COR-L47 (cell line): Measurements from ENCODE around the gene PRR27.

Source experiments
- DNase-seq: peaks from one replicate; lab custom pipeline; 2025; lab: John Stamatoyannopoulos, UW

Gene PRR27

DNA sequence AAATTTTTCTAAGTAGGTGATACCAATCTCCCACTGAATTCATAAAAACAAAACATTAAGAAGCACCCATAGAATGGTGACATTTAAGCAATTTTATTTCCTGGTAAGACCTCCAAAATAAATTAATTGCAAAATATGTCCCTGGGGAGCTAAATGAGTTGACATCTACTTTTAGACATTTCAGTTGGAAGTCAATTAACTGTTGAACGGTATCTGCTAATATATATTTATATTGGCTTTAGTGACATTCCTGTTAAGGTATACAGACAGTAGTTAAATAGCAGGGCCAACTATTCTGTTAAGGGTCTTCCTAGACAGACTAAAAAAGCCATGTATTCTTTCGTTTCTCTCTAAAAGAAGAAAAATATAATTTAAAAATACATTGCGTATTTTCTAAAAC is at the start of gene PRR27:
TSS of gene PRR27 (plus strand) at position 301 of the 400 bp plus-strand sequence. CDS start 139 bp downstream, outside the sequence.
- no peak for DNase-seq

DNA sequence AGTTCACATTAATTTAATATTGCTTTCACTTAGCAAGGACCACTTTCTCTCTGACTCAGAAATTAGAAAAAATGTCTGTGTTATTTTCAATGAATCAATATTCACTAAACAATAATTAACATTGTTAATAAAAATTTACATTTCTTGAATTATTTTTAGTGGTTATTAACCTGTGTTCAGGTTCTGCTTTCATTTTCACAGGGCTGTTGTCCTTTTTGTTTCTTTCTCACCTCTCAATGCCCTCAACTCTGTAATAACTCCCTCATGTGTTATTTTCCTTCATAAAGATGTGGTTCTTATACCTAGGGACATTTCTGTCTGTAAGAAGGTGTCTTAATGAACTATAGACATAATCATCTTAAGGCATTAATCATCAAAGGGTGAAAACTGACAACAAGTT is 43.1 kb upstream of the PRR27 start:
- no peak for DNase-seq

DNA sequence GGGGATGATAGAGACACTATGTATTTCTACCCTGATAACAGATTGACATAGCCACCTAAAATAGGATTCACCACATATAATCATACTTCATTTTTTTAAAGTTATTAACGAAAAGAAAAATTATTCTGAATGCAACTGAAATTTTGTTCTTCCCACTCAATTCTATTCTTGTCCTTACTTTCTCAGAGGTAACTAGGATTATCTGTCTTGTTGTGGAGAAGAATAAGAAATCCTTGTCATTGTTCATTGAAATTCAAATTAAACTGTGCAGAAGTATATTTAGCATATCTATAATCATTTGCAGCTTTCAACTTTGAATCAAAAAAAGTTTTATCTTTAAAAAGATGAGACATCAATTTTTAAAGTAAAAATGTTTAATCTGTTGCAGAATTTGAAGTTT is 40.4 kb upstream of the PRR27 start:
- no peak for DNase-seq

DNA sequence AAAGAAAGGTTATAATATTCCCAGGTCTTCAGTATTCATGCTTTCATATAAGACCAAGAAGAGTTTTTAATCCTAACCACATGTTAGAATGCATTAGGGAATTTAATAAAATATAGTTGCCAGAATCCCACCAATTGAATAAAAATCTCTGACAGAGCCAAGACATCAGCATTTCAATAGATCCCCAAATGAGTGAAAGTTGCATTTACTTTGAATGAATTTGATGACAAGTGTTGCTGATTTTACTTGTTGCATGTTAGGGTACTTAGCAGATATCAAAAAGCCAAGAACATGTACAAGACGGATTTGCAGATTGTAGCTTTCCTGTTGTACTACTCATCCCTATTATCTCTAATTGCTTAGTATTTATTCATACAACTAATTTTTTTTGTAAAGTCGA is 39.9 kb upstream of the PRR27 start:
- DNase-seq, result no peak

DNA sequence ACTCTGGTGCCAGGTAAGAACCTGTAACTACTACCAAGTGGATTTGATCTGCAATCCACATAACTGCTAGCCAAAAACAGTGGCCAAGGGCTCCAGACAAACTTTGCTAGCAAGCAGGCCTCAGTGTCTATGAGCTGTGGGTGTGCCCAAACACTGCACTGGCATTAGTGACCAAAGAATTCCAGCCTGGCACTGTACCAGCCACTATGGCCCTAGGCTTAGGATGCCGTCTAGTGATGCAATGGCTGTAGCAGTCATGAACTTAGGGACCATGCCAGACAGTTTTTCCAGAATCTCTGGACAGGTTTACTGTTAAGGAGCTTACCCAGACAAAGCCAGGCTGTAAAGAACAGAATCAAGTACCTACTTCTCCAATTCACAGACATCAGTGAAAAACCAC is 33.7 kb upstream of the PRR27 start:
- no peak for DNase-seq

DNA sequence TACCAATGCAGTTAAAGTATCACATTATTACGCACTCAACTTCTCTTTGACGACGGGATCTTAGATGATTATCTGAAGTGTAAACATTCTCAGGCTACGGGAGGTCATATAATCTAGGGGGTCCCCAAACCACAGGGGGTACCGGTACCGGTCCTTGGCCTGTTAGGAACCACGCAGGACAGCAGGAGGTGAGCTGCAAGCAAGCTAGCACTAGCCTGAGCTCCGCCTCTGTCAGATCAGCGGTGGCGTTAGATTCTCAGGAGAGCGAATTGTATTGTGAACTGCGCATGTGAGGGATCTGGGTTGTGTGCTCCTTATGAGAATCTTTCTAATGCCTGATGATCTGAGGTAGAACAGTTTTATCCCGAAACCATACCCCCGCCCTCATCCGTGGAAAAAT is 20.6 kb upstream of the PRR27 start:
- no peak for DNase-seq

DNA sequence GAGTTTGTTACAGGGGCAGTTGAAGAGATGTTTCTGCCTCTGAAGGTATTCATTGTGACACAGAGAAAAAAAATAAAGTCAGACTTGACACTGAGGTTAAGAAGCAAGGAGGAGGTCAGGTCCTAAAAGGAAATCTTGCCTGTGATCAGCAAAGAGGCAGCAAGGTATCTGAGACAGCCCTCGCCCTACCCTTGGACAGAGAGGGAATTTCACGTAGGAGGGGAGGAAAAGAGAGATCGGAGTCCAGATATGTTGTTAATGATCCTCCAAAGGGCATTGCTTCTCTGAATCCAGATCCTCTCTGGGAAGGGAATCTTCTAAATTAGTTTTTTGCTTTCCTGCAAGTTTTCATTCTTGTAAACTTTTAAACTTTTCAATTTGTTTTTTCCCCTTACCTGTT is 15.3 kb upstream of the PRR27 start:
- DNase-seq, result no peak

DNA sequence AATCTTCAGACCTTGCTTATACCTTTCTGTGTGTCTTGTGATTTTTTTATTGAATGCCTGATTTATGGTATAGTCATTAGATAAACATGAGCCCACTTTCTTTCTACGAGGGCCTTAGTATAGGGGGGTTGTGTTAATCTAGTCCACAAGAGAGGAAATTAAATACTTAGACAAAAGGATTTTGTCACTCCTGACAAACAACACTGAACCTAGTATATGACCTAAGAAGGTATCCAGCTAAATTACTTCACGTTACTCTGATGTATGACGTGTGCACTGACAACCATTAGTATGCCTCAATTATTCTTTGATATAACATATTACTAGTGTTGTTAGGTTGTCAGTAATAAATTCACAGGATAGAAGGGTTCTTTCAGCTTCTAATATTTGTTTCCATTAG is 2.8 kb upstream of the PRR27 start:
- no peak for DNase-seq

DNA sequence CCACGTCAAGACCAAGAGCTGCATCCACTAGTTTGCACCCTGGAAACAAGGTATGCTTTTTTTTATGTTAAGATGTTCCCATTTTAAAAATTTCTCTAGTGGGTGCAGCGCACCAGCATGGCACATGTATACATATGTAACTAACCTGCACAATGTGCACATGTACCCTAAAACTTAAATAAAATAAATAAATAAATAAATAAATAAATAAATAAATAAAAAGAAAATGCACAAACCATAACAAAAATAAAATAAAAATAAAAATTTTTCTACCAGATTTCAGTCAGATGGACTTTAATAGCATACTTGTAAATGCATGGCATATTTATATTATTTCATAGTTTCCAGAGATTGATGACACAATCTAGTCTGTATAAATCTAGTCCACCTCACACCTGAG is 1.9 kb upstream of the PRR27 start:
- DNase-seq, result no peak

DNA sequence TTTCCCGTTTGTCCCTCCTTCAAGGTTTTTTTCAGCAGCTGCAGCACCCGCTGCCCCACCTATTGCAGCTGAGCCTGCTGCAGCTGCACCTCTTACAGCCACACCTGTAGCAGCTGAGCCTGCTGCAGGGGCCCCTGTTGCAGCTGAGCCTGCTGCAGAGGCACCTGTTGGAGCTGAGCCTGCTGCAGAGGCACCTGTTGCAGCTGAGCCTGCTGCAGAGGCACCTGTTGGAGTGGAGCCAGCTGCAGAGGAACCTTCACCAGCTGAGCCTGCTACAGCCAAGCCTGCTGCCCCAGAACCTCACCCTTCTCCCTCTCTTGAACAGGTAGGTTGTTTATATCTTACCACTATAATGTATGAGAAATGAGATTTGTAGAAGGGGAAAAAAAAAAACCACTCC is 4.5 kb downstream of the PRR27 start:
- peak; percentile 17 for DNase-seq

DNA sequence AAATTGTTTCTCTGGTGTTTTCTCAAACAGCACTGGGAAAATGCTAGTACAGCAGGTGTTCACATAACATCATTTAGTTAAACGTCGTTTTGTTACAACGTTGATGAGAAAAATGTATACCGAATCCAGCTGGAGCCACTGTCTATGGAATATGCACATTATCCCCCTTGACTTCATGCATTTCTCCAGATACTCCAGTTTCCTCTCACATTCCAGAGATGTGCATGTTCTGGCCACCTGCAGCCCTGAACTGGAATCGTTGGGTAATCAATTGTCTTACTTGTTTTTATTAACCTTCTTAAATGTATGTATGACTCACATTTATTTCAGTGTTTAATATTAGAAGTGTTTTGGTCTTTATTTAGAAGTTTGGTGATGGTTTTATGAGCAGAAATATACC is 23.1 kb downstream of the PRR27 start:
- no peak for DNase-seq

DNA sequence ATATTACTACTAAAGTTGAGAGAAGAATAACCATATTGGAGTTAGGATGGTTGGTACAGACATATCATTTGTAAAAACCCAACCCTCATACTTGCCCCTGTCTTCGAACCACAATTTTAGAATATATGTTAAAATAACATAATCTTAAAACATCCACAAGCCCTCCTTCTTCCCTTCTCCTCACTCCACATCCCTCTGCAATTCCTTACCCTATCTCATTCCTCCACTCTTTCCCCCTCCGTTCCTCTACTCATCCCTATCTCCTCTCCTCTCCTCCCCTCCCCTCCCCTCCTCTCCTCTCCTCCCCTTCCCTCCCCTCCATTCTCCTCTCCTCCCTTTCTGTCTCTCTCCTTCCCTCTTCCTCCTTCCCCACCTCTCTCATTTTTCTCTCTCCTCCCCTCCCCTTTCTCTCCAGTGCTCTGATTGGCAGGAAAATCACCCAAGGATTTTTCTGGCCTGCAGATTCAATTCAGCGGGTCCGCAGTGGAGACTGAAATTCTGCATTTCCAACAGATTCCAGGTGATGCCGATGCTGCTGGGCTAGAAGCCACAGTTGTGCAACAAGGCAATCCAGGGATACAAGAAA is 24.1 kb downstream of the PRR27 start:
- DNase-seq, result no peak

DNA sequence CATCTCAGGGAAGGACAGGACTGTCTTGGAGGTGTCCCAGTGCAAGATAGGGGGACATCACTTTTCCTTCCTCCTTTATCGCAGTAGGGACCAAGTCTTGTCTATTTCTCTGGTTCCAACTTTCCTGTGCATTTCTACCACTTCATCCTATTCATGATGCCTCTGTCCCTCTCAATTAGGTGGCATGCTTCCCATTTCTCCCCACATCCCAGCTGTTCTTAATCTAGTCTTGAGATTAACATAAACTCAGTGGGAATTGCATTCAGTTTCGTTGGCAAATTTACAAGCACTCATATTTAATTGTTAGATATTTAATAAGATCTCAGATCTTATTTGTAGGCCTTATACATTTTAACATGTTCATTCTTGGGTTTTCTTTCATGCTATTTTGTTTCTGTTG is 25.8 kb downstream of the PRR27 start:
- DNase-seq, result no peak

DNA sequence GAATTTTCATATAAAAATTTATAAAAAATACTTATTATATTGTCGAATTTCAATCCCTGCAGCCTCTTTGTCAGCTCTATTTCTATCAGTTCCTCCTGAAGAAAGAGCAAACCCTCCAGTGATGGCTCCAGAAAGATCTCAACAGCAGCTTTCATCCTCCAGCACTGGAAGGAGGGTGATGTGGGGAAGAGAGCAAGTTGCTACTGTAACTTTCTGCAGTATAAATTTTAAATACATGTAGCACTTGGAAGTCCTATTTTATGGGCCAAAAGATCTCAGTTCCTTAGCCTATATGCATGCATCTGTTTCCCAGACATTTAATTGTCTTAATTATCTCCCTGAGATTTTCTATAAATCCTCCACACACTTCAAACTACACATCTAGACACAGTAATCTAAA is 27.8 kb downstream of the PRR27 start:
- no peak for DNase-seq

DNA sequence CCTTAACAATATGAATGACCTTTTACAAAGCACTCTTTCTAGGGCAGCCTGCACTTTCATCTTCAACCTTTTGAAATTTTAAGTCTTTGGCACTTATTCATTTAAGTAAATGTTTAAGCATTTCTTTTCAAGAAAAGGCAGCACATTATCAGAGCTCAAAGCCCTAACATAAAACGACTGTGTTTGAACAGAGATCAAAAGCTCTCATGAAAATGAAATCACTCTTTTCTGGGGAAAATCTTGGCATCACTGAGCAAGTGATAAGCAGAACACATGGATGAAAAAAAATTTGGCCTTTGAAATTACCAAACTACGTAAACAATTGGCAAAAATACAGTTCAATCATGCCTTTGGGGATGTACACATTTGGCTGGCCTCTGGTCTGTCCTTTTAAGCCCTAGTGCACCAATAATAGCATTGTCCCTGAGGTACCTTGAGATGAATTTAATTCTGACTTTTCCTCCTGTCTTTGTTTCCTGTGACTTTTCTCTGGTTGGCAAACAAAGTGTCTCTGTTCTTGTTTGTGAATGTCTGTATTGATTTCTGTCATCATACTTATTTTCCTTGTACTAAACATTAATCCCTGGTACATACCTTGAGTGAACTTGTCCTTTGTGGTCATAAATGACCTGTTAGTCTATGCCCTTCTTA is 28.6 kb downstream of the PRR27 start:
- DNase-seq, result no peak

DNA sequence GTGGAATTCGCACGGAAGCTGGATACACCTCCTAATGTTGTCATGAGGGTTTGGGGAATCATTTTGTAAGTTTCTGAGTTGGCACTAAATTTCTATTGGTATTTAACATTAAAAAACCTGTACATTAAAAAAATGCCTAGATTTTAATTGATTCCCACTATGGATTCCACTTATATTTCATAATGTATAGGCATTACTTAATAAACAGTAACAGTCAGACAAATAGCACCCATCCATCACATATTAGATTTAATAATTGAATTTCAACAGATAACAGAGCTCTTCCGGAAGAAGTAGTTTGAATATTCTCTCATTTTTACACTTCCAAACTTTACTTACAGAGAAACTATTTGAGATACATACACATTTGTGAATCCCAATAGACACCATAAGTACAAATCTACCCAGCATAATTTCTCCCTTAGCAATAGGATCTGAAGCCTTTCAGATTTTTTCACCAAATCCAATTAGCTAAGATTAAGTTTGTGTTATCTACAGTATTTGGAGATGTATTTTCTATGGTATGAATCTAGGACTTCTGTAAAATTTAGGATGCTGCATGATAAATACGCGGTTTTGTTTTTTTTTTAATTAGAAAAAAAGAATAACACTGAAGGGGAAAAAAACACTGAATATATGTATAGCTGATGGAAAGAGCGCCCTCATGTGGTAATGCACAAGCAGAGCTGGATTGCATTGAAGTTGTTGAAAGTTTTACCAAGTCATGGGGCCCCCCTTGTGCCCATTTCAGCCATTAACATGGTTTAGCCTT is 29.3 kb downstream of the PRR27 start:
- DNase-seq, result peak; percentile 53

DNA sequence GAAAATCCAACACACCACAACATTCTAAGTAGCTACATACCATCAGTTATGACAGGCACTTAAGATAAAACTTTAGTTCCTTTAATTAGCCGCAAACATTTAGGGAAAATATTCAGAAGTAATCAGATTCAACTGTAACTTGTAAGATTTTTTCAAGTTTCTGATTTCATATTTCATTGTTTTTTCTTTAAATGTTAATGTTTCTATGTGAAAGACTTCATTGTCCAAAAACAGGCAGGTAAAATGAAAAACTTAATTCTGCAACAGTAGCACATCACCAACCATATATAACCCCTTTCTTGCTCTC is 29.9 kb downstream of the PRR27 start:
- no peak for DNase-seq

DNA sequence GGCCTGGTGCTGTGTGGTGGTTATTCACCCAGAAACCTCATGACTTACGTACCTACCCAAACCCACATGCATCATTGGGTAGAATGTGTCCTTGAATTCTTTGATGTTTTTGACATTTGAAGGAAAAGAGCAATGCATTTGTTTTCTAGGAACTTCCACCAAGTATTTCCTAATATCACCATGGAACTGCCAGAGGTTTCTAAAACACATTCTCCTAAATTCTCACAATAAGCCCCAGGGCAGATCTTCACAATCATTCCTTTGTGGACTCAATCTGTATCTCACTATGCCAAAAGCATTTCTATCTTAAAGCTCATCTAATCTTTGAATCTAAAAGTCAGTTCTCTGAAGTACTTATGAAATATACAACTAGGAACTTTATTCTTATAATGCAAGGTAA is 33.2 kb downstream of the PRR27 start:
- no peak for DNase-seq

DNA sequence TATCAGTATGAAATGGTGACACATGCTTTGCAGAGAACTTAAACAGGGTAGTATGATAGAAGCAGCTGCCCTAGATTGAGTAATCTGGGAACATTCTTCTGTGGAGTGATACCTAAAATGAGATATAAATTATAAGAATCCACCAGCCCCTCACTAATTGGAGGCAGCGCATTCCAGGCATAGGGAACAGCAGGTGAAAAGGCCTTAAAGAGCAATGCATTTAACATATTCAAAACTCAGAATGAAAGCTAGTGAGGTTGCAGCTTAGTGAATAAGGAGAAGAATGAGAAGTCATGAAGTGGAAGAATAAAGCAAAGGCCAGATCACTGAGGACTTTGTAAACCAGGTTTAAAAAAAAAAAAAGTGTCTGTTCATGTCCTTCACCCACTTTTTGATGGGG is 36.5 kb downstream of the PRR27 start:
- no peak for DNase-seq

DNA sequence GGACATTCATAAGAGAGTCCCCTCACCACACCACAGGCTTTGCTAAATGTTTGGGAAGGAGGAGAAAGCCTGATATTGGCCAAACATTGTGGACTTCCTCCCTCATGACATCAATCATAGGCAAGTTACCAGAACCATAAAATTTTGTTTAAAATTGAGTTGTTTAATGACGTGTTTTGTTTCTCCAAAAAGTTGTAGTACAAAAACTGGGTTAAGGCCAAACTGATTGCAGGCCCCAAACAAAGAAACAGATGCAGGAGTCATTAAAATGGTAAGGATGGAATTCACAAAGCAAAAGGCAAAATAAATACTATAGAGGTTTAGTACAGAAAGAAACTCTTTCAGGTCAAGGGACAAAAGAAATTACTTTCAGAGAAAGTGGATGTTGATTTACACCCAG is 37.6 kb downstream of the PRR27 start:
- DNase-seq, result no peak

DNA sequence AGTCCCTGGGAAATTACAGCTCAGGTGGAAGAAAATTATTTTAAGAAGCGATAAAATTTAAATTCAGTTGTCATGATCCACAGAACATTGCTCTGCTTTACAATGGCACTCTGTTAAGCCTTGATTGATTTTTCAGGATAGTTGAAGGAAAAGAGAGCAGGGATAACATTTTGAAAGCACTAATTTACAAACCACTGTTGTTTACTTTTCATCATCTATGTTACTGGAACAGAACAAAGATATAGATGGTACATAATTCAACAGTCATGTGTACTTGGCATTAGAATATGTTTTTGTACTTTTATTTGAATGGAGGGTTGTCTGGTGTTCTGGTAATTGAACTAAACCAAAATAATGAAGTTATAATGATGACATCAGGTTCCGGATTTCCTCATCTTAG is 38.9 kb downstream of the PRR27 start:
- DNase-seq, result no peak

DNA sequence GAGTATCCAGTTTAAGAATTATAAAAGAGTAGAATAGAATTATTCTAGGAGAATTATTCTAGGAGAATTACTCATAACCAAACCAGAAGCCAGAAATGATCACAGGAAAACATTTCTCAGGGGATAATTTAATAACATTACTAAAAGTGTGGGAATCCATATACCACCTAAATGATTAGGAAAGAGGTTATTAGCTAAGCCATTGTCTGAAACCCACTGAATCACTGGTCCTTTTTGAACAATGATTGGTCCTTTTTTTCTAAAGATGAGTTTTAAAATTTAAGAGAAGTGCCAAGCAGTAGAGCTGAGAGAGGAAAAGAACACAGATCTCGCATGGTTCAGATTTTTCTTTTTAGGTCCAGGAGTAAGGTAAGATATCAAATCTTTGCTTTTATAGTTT is 41.4 kb downstream of the PRR27 start, which contains the start of gene ODAM:
TSS of gene ODAM (plus strand) at position 301 of the 400 bp plus-strand sequence. CDS start 819 bp downstream, outside the sequence.
- no peak for DNase-seq

DNA sequence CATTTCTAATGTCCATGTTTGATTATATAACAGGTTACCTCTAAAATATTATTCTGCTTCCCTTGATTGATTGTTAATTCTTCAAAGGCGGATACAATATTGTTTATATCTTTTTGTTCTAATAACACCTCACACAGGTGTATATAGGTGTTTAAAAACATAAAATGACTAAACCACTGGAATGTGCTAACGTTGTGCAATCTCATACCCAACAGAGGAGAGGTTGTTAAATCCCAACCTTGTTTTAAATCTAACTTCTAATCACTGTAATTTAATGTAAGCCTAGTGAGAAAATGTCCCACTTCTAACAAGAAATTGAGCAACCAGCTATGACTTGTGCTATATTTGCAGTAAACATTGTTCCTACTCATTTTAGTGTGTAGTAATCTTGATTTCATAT is 42.8 kb downstream of the PRR27 start:
- DNase-seq, result no peak

DNA sequence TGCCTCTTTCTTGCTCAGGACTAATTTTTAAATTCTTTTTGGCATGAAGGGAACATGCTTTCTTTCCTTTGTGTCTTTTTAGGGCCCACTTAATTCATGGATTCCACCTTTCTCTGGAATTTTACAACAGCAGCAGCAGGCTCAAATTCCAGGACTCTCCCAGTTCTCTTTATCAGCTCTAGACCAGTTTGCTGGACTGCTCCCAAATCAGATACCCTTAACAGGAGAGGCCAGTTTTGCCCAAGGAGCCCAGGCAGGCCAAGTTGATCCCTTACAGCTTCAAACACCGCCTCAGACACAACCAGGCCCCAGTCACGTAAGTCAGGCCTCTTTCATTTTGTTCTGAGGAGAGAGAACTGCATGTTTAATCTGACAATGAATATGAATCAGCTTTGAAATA is 43.8 kb downstream of the PRR27 start:
- DNase-seq, result no peak
